IPS-18a (cell line): ENCODE measurements around the gene DPYSL4.

Source experiments
- H3K27ac ChIP-seq: one replicate; pipeline ENCODE4 v1.5.1; 2013; ENCODE audit warnings: low read length
- H3K27me3 ChIP-seq: one replicate; pipeline ENCODE4 v1.6.1; 2013; ENCODE audit warnings: mild to moderate bottlenecking, low read length; ENCODE audit not compliant: control insufficient read depth, insufficient read depth
- H3K36me3 ChIP-seq: one replicate; pipeline ENCODE4 v1.6.1; 2013; ENCODE audit warnings: low read depth, low read length; ENCODE audit not compliant: control insufficient read depth
- H3K4me1 ChIP-seq: one replicate; pipeline ENCODE4 v1.6.1; 2013; ENCODE audit warnings: low read depth, low read length; ENCODE audit not compliant: control insufficient read depth
- H3K4me3 ChIP-seq: one replicate; pipeline ENCODE4 v1.5.1; 2013; ENCODE audit warnings: low read length
- H3K9ac ChIP-seq: one replicate; pipeline ENCODE4 v1.6.1; 2013; ENCODE audit warnings: mild to moderate bottlenecking, low read length, moderate library complexity
- H3K9me3 ChIP-seq: one replicate; pipeline ENCODE4 v1.6.1; 2013; ENCODE audit warnings: low read depth, low read length; ENCODE audit not compliant: control insufficient read depth

Gene DPYSL4

GRCh38 chr10:132185601-132186487 is 904 bp upstream of the DPYSL4 start:
- Histone ChIP-seq H3K27me3 (peaks cover 64% of the 10 kb centered on the region), H3K36me3 (no peaks in the 10 kb centered on the region), H3K9me3 (no peaks in the 10 kb centered on the region), H3K4me1 (no peaks in the 10 kb centered on the region), H3K27ac (no peak overlapping the region), H3K9ac (no peak overlapping the region), H3K4me3 (peak overlapping the region; percentile 37)

- Histone ChIP-seq H3K36me3 (no peaks in the 10 kb centered on the region), H3K9me3 (no peaks in the 10 kb centered on the region), H3K9ac (peak overlapping the region; percentile 50), H3K4me3 (peak overlapping the region; percentile 55), H3K27me3 (peaks cover 64% of the 10 kb centered on the region), H3K4me1 (no peaks in the 10 kb centered on the region), H3K27ac (no peak overlapping the region)
Measured at GRCh38 chr10:132187430-132188138, 836 bp downstream of the DPYSL4 start.

- no peak overlapping the region for H3K27ac ChIP-seq
- H3K27me3 ChIP-seq, result peaks cover 59% of the 10 kb centered on the region
- H3K9me3 ChIP-seq, result no peaks in the 10 kb centered on the region
- H3K4me3 ChIP-seq, result peak overlapping the region; percentile 55
- H3K36me3 ChIP-seq, result no peaks in the 10 kb centered on the region
- H3K9ac ChIP-seq, result no peak overlapping the region
- H3K4me1 ChIP-seq, result no peaks in the 10 kb centered on the region
Measured at GRCh38 chr10:132188331-132188730, 1.6 kb downstream of the DPYSL4 start.

- Histone ChIP-seq H3K27me3 (peaks cover 52% of the 10 kb centered on the region), H3K27ac (no peak overlapping the region)
Measured at GRCh38 chr10:132189016-132189415, 2.3 kb downstream of the DPYSL4 start.

GRCh38 chr10:132189810-132190422 is 3.2 kb downstream of the DPYSL4 start:
- H3K4me3 ChIP-seq, result no peak overlapping the region
- H3K36me3 ChIP-seq, result no peaks in the 10 kb centered on the region
- no peaks in the 10 kb centered on the region for H3K4me1 ChIP-seq
- H3K9me3 ChIP-seq, result no peaks in the 10 kb centered on the region
- H3K9ac ChIP-seq, result no peak overlapping the region
- H3K27me3 ChIP-seq, result peaks cover 43% of the 10 kb centered on the region
- no peak overlapping the region for H3K27ac ChIP-seq

More at GRCh38 chr10:132189016-132189415, 2.3 kb downstream of the DPYSL4 start:
- Histone ChIP-seq H3K9me3 (no peaks in the 10 kb centered on the region), H3K4me1 (no peaks in the 10 kb centered on the region), H3K36me3 (no peaks in the 10 kb centered on the region), H3K4me3 (no peak overlapping the region), H3K9ac (no peak overlapping the region)

- Histone ChIP-seq H3K9me3 (no peaks in the 10 kb centered on the region), H3K36me3 (no peaks in the 10 kb centered on the region), H3K4me3 (no peak overlapping the region), H3K27ac (no peak overlapping the region), H3K4me1 (no peaks in the 10 kb centered on the region), H3K9ac (no peak overlapping the region), H3K27me3 (peaks cover 24% of the 10 kb centered on the region)
Measured at GRCh38 chr10:132192076-132192975, 5.6 kb downstream of the DPYSL4 start.

- no peak overlapping the region for H3K27ac ChIP-seq
- no peaks in the 10 kb centered on the region for H3K9me3 ChIP-seq
- H3K9ac ChIP-seq, result no peak overlapping the region
- H3K4me1 ChIP-seq, result no peaks in the 10 kb centered on the region
- no peaks in the 10 kb centered on the region for H3K36me3 ChIP-seq
- peaks cover 16% of the 10 kb centered on the region for H3K27me3 ChIP-seq
- H3K4me3 ChIP-seq, result no peak overlapping the region
Measured at GRCh38 chr10:132192991-132193665, 6.4 kb downstream of the DPYSL4 start.

- H3K9me3 ChIP-seq, result no peaks in the 10 kb centered on the region
- H3K27ac ChIP-seq, result no peak overlapping the region
- no peak overlapping the region for H3K4me3 ChIP-seq
- H3K4me1 ChIP-seq, result no peaks in the 10 kb centered on the region
- no peak overlapping the region for H3K9ac ChIP-seq
- H3K27me3 ChIP-seq, result peaks cover 7% of the 10 kb centered on the region
- no peaks in the 10 kb centered on the region for H3K36me3 ChIP-seq
Measured at GRCh38 chr10:132193907-132194552, 7.3 kb downstream of the DPYSL4 start.

- no peak overlapping the region for H3K27ac ChIP-seq
- H3K36me3 ChIP-seq, result no peaks in the 10 kb centered on the region
Measured at GRCh38 chr10:132194726-132195125, 8.0 kb downstream of the DPYSL4 start.

GRCh38 chr10:132195366-132196075 is 8.8 kb downstream of the DPYSL4 start:
- H3K36me3 ChIP-seq, result no peaks in the 10 kb centered on the region
- H3K9ac ChIP-seq, result no peak overlapping the region
- H3K4me3 ChIP-seq, result no peak overlapping the region
- no peaks in the 10 kb centered on the region for H3K27me3 ChIP-seq
- H3K4me1 ChIP-seq, result no peaks in the 10 kb centered on the region
- no peak overlapping the region for H3K27ac ChIP-seq
- no peaks in the 10 kb centered on the region for H3K9me3 ChIP-seq

More at GRCh38 chr10:132194726-132195125, 8.0 kb downstream of the DPYSL4 start:
- Histone ChIP-seq H3K9me3 (no peaks in the 10 kb centered on the region), H3K4me1 (no peaks in the 10 kb centered on the region), H3K9ac (no peak overlapping the region), H3K4me3 (no peak overlapping the region), H3K27me3 (no peaks in the 10 kb centered on the region)
